B cell (primary cell): ENCODE data around the gene JPH2. TPM values are rescaled to one million over a fixed set of nuclear protein-coding genes. Genes with fewer than 3 reads are reported as not detected.

Experiments
- ATAC-seq: fragments of 200-7000 bp; cut with Tn5 transposase; one replicate; pipeline ENCODE4 v1.10.0; 2021; ENCODE audit warnings: low read depth, mild to moderate bottlenecking, moderate number of reproducible peaks, moderate library complexity
- CTCF ChIA-PET: fragments of 350-600 bp; sonication (Branson Sonifier 250); formaldehyde crosslinking; loops from one replicate; lab custom pipeline; 2021; ENCODE audit warnings: antibody characterized with exemption, inconsistent platforms; lab: Charles Lee
- POLR2A ChIA-PET: fragments of 350-600 bp; sonication (Branson Sonifier 250); formaldehyde crosslinking; loops from one replicate; lab custom pipeline; 2021; ENCODE audit warnings: antibody characterized with exemption; lab: Charles Lee
- DNase-seq: peaks from one replicate; pipeline ENCODE4 v3.0.0; 2013
- H2AFZ ChIP-seq: 2 replicates; pipeline ENCODE4 v1.6.1; 2012; ENCODE audit warnings: mild to moderate bottlenecking, low read depth, low read length; ENCODE audit not compliant: insufficient read depth, poor library complexity, severe bottlenecking
- H3K27ac ChIP-seq, 2 donors: 1 replicate in 1 of 2; 2 replicates in 1 of 2; pipeline ENCODE4 v1.5.1; 2012 to 2013; ENCODE audit warnings: low read length in 2 of 2, mild to moderate bottlenecking in 2 of 2, moderate library complexity in 1 of 2
- H3K27me3 ChIP-seq, 4 experiments: fragments of 200-600 bp in 1 of 4; sonication (generic) in 1 of 4; replicated peaks in 1 of 4; 1 replicate in 2 of 4; 2 replicates in 2 of 4; pipeline versions ENCODE4 v1.6.1 to v1.7.0; 2013 to 2016; ENCODE audit warnings: low read length in 3 of 4, mild to moderate bottlenecking in 2 of 4, mixed read lengths in 1 of 4, moderate library complexity in 1 of 4; ENCODE audit not compliant: insufficient read depth in 4 of 4, control insufficient read depth in 3 of 4; ENCODE audit errors: control extremely low read depth in 1 of 4
- H3K36me3 ChIP-seq, 2 experiments: replicated peaks in 1 of 2; 1 replicate in 1 of 2; 2 replicates in 1 of 2; pipeline versions ENCODE4 v1.6.1 to v1.7.1; 2013; ENCODE audit warnings: low read length in 1 of 2; ENCODE audit not compliant: insufficient read depth in 2 of 2, control insufficient read depth in 1 of 2; ENCODE audit errors: control extremely low read depth in 1 of 2, extremely low read depth in 1 of 2
- H3K4me1 ChIP-seq, 2 donors: fragments of 200-600 bp in 1 of 2; sonication (generic) in 1 of 2; 1 replicate in 1 of 2; 2 replicates in 1 of 2; pipeline versions ENCODE4 v1.5.1 to v1.6.1; 2013 to 2017; ENCODE audit warnings: low read length in 2 of 2; ENCODE audit not compliant: control insufficient read depth in 2 of 2, insufficient read depth in 2 of 2
- H3K4me2 ChIP-seq: replicated peaks from 2 replicates; pipeline ENCODE3; 2012; ENCODE audit warnings: mild to moderate bottlenecking, low read depth, low read length; ENCODE audit not compliant: poor library complexity, severe bottlenecking
- H3K4me3 ChIP-seq, 5 experiments: fragments of 200-600 bp in 1 of 5; sonication (generic) in 1 of 5; 1 replicate in 3 of 5; 2 replicates in 2 of 5; pipeline versions ENCODE4 v1.5.1 to v1.7.0; 2011 to 2016; ENCODE audit warnings: low read length in 4 of 5, mild to moderate bottlenecking in 4 of 5, low read depth in 2 of 5, control low read depth in 1 of 5, moderate library complexity in 1 of 5; ENCODE audit not compliant: insufficient read depth in 1 of 5; ENCODE audit errors: control extremely low read depth in 1 of 5, extremely low read depth in 1 of 5
- H3K79me2 ChIP-seq: fragments of 200-600 bp; sonication (generic); one replicate; pipeline ENCODE4 v1.6.0; 2016; ENCODE audit warnings: low read length; ENCODE audit not compliant: control insufficient read depth, insufficient read depth
- H3K9ac ChIP-seq: fragments of 200-600 bp; sonication (generic); 2 replicates; pipeline ENCODE4 v1.6.1; 2017; ENCODE audit warnings: mild to moderate bottlenecking, low read length, moderate library complexity
- H3K9me3 ChIP-seq, 3 donors: one replicate each; pipeline versions ENCODE4 v1.6.1 to v1.7.1; 2013; ENCODE audit warnings: low read length in 2 of 3; ENCODE audit not compliant: control insufficient read depth in 2 of 3, insufficient read depth in 1 of 3; ENCODE audit errors: control extremely low read depth in 1 of 3
- H4K20me1 ChIP-seq: 2 replicates; pipeline ENCODE4 v1.6.0; 2012; ENCODE audit warnings: mild to moderate bottlenecking, low read length; ENCODE audit not compliant: insufficient read depth, control insufficient read depth, poor library complexity, severe bottlenecking
- H3K27ac Mint-ChIP-seq: one replicate; pipeline ENCODE4 v1.8.0; 2021; ENCODE audit warnings: mixed read lengths
- H3K27me3 Mint-ChIP-seq: one replicate; pipeline ENCODE4 v1.8.0; 2021; ENCODE audit warnings: mixed read lengths
- H3K4me1 Mint-ChIP-seq: one replicate; pipeline ENCODE4 v1.8.0; 2021; ENCODE audit warnings: mixed read lengths
- H3K4me3 Mint-ChIP-seq: one replicate; pipeline ENCODE4 v1.8.0; 2021; ENCODE audit warnings: mixed read lengths
- H3K9me3 Mint-ChIP-seq: one replicate; pipeline ENCODE4 v1.8.0; 2022; ENCODE audit warnings: mixed read lengths; ENCODE audit not compliant: insufficient read depth
- CTCF ChIP-seq: fragments of 200-600 bp; IDR thresholded peaks from one replicate; pipeline ENCODE4 v1.8.0; 2022; ENCODE audit warnings: antibody characterized with exemption, mild to moderate bottlenecking
- EZH2 ChIP-seq: IDR thresholded peaks from 2 replicates; pipeline ENCODE4 v1.6.1; 2012; ENCODE audit warnings: borderline replicate concordance, low read depth, mild to moderate bottlenecking, moderate library complexity, low read length; ENCODE audit not compliant: insufficient read depth, poor library complexity, severe bottlenecking
- WGBS: methylation state at CpG from one replicate; pipeline ENCODE4 v1.1.5; 2013; ENCODE audit warnings: missing lambda C conversion rate; ENCODE audit not compliant: insufficient coverage; 5-methylcytosine and 5-hydroxymethylcytosine counted together
- intact Hi-C: fragments of 100-400 bp; cut with micrococcal nuclease; formaldehyde crosslinking; loops from one replicate; pipeline ENCODE4 v1.10.0; 2022
- polyA plus RNA-seq: library from polyadenylated mRNA; depleted of rRNA; stranded (reverse); fragments of >200 nt; gene quantifications from 2 replicates; pipeline ENCODE4 v1.2.3, GENCODE V29; 2012
- total RNA-seq, 2 donors: library from RNA; stranded (reverse); fragments of 120-200 nt in 1 of 2; gene quantifications; 1 replicate in 1 of 2; 2 replicates in 1 of 2; pipeline versions ENCODE4 v1.2.3 to v1.2.4, GENCODE V29; 2013 to 2022

The JPH2 gene
- total and polyA plus RNA-seq, 2 donors (not counting 1 experiment from before 2014, with no cell fraction given): 0.10 TPM; not detected in 1

- intact Hi-C loops: no loop called here
- Histone ChIP-seq H3K4me3 (no peak overlapping the region), H3K27ac (no peak overlapping the region), H3K4me1 (no peaks in the 10 kb centered on the region), H3K27me3 (peaks cover 0 to 22% (median 8%) of the 10 kb centered on the region in 4 experiments), H4K20me1 (no peaks in the 10 kb centered on the region), H3K9ac (no peak overlapping the region), H3K9me3 (peaks cover 0 to 12% (median 0%) of the 10 kb centered on the region in 3 donors), H3K4me2 (no peak overlapping the region), H3K79me2 (no peaks in the 10 kb centered on the region), H3K36me3 (no peaks in the 10 kb centered on the region), H2AFZ (no peak overlapping the region)
- no peak for DNase-seq
- POLR2A ChIA-PET: no interaction called here
- CTCF ChIA-PET: interaction anchor here (0.6 to 1.6 kb wide), 3 partner anchors 77 to 183 kb away, joined by 3 to 4 read pairs (median 3); no protein-coding TSS in a partner anchor
- Mint-ChIP-seq H3K4me3 (no peak overlapping the region), H3K27ac (no peak overlapping the region), H3K27me3 (peaks cover 63% of the 10 kb centered on the region), H3K9me3 (peaks cover 4% of the 10 kb centered on the region), H3K4me1 (peaks cover 3% of the 10 kb centered on the region)
- ATAC-seq: no peak
- 50% methylated on average over 6 of the region's 6 CpGs for WGBS
- TF ChIP-seq EZH2 (no peak), CTCF (no peak)
These were observed 75.2 kb downstream of the JPH2 start for GRCh38 chr20:44111712-44112335.

- Mint-ChIP-seq H3K4me1 (no peaks in the 10 kb centered on the region), H3K27ac (no peak overlapping the region), H3K9me3 (peaks cover 4% of the 10 kb centered on the region), H3K4me3 (no peak overlapping the region), H3K27me3 (peaks cover 62% of the 10 kb centered on the region)
- no peaks in the 10 kb centered on the region for H4K20me1 ChIP-seq
- peaks cover 0 to 12% (median 0%) of the 10 kb centered on the region in 3 donors for H3K9me3 ChIP-seq
- no peaks in the 10 kb centered on the region for H3K4me1 ChIP-seq
- intact Hi-C loops: no loop called here
- H3K27ac ChIP-seq: no peak overlapping the region
- ChIA-PET POLR2A (no interaction called here), CTCF (interaction anchor here (1.6 kb wide), 1 partner anchor 79 kb away, joined by 3 read pairs; no protein-coding TSS in a partner anchor)
- H3K9ac ChIP-seq: no peak overlapping the region
- H3K4me3 ChIP-seq: no peak overlapping the region
- ATAC-seq (no peak), DNase-seq (no peak)
- no peaks in the 10 kb centered on the region for H3K36me3 ChIP-seq
- H3K27me3 ChIP-seq: peaks cover 0 to 18% (median 7%) of the 10 kb centered on the region in 4 experiments
- H3K79me2 ChIP-seq: no peaks in the 10 kb centered on the region
- no peak overlapping the region for H3K4me2 ChIP-seq
- 85% methylated on average over 7 of the region's 9 CpGs for WGBS
- TF ChIP-seq EZH2 (no peak), CTCF (no peak)
- H2AFZ ChIP-seq: no peak overlapping the region
These were observed 76.0 kb downstream of the JPH2 start for GRCh38 chr20:44110816-44111568.
